ENCODE measurements around the gene SLC17A5.
"Not testable (repeated sequence)": the region's sequence is repeated elsewhere in the genome, so short reads cannot be mapped to it uniquely, and the experiment has no call there.

SLC17A5 gene

GRCh38 chr6:73614802-73615201 lies 39.0 kb downstream of the SLC17A5 start:
- no peak for DNase-seq (ENCODE audit: low read depth in 2 of 2)

- DNase-seq (ENCODE audit: low read depth in 2 of 2) = no peak
Observed at GRCh38 chr6:73613806-73614536, 39.8 kb downstream of the SLC17A5 start.

- DNase-seq (ENCODE audit: low read depth in 2 of 2) = no peak
Observed at GRCh38 chr6:73612611-73613010, 41.2 kb downstream of the SLC17A5 start.

DNA sequence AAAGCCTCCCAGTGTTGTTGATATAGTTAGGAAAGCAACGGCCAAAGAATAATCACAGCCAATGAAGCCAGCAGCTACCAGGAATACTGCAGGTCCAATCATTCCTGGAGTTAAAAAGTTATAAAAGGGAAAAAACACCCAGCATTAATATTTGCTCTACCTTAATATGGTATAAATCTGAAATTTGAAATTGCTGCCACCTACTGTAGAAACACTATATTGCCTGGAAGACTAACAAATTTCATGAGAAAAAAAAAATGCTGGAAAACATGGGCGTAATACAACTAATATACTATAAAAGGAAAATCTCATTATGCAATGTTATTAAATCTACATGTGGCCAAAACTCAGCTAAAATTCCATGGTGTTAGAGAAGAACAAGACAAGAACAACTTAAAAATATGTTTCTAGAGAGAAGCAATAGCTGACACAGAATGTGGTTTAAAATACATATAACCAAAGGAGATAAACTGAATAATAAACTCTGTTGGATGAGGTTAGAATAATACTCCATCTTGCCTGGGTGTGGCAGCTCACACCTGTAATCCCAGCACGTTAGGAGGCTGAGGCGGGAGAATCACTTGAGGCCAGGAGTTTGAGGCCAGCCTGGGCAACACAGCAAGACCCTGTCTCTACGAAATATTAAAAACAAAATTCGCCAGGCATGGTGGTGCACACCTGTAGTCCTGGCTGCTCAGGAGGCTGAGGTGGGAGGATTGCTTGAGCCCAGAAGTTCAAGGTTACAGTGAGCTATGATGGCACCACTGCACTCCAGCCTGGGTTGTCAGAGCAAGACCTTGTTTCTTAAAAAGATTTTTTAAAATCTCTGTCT lies 43.1 kb downstream of the SLC17A5 start:
- DNase-seq (ENCODE audit: low read depth in 2 of 2) = no peak

GRCh38 chr6:73608761-73609160 lies 45.0 kb downstream of the SLC17A5 start:
- no peak for DNase-seq (ENCODE audit: low read depth in 2 of 2)

- DNase-seq (ENCODE audit: low read depth in 2 of 2) = no peak
Observed at GRCh38 chr6:73606428-73606827, 47.4 kb downstream of the SLC17A5 start.

DNA sequence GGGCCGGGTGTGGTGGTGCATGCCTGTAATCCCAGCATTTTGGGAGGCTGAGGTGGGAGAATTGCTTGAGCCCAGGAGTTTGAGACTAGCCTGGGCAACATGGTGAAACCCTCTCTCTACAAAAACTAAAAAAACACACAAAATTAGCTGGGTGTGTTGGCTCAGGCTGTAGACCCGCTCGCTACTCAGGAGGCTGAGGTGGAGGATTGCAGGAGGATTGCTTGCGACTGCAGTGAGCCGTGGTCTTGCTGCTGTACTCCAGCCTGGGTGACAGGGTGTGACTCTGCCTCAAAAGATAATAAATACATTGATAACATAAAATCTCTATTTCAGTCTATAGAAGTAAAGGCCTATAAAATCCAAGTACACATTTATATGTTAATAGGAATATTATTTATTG lies 49.3 kb downstream of the SLC17A5 start:
- no peak for DNase-seq (ENCODE audit: low read depth in 2 of 2)

DNA sequence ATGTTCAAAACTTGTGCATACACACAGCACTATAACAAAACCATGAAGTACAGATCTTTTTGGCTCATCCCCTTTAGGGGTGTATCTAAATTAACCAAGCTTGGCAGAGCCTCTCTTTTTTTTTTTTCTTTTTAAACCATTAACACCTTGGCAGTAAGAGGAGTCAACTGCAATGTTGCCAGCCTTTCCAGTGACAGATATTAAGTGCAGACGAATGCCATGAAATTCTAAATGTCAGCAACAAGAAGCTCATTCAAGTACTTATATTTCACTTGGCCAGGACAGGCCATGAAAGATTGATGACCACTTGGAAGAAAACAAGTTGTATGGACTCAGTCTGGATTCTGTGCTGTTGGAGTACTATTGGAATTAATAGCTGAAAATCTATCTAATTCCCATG lies 49.8 kb downstream of the SLC17A5 start:
- no peak for DNase-seq (ENCODE audit: low read depth in 2 of 2)

DNA sequence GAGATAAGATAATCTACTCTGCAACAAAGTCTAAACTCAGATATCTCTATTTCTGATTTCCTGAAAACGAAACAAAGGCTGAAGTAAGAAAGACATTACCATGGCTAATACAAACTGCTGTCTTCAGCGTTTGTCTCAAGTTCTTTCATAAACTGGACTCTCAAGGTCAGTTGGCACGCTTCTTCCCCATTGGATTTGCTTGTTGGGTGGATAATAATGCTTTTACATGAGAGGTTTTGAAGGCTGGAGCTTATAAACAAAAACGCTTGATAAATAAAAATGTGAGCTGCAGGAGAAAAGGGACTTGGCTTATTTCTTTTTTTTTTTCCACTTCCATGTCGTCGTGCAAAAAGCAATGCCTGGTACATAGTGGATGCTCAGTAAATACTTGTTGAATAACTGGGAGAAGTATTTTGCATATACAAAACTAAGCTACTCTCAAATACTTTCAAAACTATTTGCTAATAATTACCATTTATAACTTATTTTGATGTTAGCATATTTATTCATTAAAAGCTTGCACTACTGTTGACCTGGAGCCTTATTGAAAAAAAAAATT lies 67.3 kb downstream of the SLC17A5 start:
- DNase-seq (ENCODE audit: low read depth in 2 of 2) = no peak

- DNase-seq (ENCODE audit: low read depth in 2 of 2) = no peak
Observed at GRCh38 chr6:73585566-73586415, 68.0 kb downstream of the SLC17A5 start.

- DNase-seq (ENCODE audit: low read depth in 2 of 2) = no peak
Observed at GRCh38 chr6:73581293-73581692, 72.5 kb downstream of the SLC17A5 start.

DNA sequence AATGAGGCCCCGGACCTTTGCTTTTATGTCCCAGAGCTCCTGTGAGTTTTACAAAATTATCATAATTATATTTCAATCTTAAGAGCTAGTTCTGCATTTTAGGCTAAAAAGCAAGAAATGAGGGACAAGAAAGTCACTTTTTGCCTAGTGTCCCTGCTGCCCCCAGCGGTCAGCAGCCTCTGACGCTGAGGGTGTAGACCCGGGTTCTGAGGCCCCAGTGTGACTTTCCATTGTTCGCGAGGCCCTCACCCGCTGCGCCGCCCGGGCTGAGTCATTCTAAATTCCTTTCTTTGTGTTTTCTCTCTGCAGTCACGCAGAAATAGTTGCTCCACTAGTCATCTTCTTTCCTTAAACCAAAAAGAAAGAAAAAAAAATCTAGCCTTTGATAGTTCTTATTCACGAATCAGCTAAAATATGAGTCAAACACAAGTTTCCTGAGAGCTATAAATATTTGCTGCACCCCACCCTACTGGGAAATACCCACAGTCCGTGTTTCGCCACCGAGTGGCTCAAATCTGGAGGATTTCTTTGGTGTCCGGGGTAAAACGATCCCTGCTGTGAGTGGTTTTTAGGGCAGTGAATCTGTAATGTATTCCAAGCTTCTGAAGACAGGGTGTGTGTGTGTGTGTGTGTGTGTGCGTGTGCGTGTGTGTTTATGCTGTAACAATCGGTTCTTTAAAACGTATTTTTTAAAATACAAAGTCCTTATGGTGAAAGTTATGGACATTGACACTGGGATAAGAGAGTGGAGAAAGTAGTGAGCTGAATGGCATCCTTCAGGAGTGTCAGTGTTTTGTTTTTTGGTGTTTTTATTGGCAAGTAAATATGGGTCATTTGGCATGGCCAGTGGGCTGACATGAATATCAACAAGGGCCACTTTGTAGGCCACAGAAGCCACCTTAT lies 73.3 kb downstream of the SLC17A5 start:
- peak; percentile 64 to 70 for DNase-seq (ENCODE audit: low read depth in 2 of 2)

DNA sequence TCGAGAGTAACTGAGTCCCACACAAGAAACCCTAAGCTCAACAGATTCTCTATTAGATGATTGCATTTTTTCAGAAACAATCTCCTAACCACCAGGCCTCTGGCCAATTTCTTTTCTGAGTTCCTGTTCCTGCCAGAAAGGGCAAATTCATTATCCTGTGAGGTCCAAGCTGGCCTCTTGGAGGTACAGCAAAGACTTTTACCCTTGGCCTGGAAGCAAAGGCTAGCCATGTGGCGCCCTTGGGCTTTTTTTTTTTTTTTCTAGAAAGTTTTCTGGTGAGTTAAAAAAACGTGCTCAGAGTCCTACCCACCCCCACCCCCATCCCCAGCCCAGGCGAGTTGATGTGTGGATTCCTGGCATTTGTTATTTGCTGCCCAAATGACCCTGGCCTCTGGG lies 73.9 kb downstream of the SLC17A5 start:
- no peak for DNase-seq (ENCODE audit: low read depth in 2 of 2)

DNA sequence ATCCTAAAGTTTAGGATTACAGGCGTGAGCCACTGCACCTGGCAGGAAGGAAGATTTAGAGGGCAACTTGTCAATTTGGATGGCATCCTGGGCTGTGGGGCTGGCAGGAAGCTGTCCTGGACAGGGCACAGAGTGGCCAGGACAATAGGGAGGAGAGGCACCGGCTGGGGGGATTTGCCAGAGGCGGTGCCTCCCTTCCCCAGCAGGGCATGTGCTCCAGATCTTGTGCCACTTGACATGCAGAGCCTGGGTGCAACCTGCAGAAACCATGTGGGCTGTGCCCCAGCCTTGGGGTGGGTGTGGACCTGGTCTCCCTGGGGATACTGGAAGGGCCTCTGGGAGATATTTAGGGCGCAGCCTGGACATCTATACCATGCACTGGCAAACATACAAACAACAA lies 74.4 kb downstream of the SLC17A5 start:
- DNase-seq (ENCODE audit: low read depth in 2 of 2) = no peak

DNA sequence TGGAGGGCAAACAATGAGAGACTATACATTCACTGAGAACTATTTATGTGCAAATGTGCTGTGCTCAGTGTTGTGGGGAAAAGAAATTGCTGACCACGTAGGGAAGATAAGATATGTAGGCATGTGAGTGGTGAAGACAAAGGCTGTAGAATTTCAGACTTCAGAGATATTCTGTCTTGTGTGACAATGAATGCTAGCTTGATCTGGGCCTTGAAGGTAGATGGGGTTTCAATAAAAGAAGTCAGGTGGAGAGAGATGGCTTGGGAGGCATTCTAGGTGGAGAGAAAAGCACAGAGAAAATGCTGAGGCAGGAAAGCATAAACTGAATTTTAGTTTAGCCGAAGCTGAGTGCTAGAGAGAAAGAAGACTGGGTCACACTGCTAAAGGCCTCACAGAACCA lies 76.1 kb downstream of the SLC17A5 start:
- DNase-seq (ENCODE audit: low read depth in 2 of 2) = no peak

GRCh38 chr6:73572531-73572930 lies 81.3 kb downstream of the SLC17A5 start:
- not testable (repeated sequence) for DNase-seq (ENCODE audit: low read depth in 2 of 2)

DNA sequence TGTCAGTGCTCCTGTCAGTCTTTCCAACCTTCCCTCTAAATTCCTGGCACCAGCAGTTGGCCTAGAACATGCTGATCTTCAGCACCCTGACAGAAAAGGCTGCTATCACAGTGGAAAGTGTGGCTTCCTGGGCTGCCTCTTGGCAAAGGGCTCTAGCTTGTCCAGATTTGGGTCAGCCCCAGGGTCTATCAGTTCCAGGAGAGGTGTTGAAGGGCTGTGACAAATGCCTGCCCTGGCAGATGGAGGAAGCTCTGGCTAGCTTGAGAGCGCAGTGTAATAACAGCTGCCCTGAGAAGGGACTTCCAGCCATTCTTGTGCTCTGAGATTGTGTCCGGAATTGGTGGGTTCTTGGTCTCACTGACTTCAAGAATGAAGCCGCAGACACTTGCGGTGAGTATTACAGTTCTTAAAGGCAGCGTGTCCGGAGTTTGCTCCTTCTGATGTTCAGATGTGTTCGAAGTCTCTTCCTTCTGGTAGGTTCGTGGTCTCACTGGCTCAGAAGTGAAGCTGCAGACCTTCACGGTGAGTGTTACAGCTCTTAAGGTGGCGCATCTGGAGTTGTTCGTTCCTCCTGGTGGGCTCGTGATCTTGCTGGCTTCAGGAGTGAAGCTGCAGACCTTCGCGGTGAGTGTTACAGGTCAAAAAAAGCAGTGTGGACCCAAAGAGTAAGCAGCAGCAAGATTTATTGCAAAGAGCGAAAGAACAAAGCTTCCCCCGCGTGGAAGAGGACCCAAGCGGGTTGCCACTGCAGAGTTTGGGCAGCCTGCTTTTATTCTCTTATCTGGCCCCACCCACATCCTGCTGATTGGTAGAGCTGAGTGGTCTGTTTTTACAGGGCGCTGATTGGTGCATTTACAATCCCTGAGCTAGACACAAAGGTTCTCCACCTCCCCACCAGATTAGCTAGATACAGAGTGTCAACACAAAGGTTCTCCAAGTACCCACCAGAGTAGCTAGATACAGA lies 82.3 kb downstream of the SLC17A5 start:
- not testable (repeated sequence) for DNase-seq (ENCODE audit: low read depth in 2 of 2)

GRCh38 chr6:73569121-73569520 lies 84.7 kb downstream of the SLC17A5 start:
- no peak for DNase-seq (ENCODE audit: low read depth in 2 of 2)

DNA sequence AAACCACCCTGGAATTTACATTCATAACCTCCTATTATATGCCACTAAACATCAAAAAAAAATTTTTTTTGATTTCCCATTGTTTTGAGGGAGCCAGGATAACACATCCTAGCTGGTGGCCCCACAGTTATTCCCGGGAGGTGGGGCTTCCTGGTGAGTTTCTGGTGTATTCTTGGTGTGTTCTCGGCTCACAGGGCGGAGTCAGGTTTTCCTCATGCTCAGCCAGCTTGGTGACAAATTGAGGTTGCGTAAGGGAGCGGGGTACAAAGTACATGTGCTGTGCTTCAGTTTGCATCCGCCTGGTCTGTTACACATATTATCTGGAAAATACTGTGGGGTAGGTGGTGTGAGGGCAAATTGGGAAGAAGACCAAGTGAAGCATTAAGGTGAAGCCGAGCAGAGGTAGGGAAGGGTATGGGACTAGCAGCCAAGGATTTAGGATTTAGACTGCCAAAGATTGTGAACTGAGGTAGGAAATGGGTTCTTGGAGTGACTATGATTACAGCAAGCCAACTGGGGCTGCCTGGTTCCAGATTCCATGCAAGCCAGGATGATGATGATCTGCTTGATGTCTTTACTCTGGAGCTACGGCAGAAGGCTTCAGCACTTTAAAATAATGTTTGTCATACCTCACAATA lies 86.7 kb downstream of the SLC17A5 start:
- no peak for DNase-seq (ENCODE audit: low read depth in 2 of 2)
